Measurements from ENCODE around the gene PCSK6.
"Not testable (repeated sequence)": the region's sequence is repeated elsewhere in the genome, so short reads cannot be mapped to it uniquely, and the experiment has no call there.

The PCSK6 gene

DNA sequence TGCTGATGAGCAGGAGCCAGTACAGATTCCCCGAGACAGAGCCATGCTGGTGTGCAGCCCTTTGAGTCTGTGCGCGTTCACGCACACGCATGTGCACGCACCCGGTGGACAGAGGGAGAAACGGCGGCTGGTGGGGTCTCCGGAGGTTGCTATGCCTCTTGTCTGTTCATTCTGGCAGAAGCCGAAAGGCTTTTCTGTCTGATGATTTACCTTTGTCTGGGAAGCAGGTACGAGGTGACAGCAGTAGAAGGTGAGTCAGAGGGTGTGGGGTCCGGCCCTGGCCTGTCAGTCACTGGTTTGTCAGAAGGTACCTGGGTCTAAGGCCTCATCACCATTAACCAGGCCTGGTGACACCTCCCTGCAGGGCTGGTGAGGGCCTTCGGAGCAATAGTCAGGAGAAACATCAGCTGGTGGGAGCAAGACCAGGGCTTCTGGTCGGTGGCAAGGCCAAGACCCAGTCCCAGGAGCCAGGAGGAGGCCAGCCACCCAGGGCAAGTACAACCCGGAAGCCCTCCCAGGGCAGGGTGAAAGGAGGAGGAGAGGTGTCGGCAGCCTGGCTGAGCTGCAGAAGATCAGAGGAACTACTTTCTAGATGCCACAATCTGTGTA is 7.5 kb downstream of the PCSK6 start:
- DNase-seq, result no peak

DNA sequence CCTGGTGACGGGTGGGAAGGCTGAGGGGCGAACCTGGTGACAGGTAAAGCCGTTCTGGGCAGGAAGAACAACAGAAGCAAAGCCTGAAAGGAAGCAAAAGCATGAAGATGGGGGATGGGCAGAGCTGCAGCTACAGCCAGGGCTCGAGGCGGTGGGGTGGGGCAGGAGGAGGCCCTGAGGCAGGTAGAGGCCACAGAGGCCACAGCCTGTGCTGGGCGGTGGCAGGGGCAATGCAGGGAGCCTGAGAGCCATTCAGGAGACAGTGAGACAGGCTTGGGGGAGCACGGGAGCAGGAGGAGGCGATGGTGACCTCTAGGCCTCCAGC is 8.2 kb downstream of the PCSK6 start:
- no peak for DNase-seq

DNA sequence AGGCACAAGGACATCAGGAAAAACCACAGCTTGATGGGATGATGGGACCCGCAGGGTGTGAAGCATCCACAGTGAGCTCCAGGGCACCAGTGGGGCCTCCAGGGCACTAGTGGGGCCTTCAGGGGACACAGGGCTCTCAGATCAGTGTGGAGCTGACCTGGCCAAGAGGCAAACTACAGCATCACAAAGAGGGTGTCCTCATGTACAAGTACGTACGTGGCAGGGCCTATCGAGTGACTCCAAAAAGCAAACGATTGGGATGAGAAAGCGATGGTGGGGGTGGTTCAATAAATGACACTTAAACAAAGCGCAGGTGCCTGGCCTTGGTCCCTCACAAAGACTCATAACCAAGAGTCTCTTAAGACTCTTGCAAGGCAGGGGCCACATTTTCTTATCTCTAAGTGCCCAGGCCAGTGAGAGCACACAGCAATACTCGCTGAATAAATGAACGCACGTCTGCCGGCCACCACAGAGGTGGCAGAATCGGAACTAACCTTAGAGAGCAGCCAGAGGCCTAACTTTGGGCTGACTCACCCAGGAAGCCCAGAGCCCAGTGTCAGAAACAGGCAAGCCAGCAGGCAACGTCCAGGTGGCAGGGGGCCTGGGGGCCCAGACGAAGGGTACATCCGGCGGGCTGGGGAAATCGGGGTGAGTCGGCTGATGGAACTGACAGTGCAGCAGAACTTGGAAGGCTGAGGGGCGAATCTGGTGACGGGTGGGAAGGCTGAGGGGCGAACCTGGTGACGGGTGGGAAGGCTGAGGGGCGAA is 8.7 kb downstream of the PCSK6 start:
- DNase-seq, result no peak

GRCh38 chr15:101479851-101480612 is 9.5 kb downstream of the PCSK6 start:
- no peak for DNase-seq

GRCh38 chr15:101479342-101479845 is 10.1 kb downstream of the PCSK6 start:
- DNase-seq, result no peak

- no peak for DNase-seq
Observed at GRCh38 chr15:101478701-101479341, 10.7 kb downstream of the PCSK6 start.

- DNase-seq, result no peak
Observed at GRCh38 chr15:101477851-101478362, 11.6 kb downstream of the PCSK6 start.

DNA sequence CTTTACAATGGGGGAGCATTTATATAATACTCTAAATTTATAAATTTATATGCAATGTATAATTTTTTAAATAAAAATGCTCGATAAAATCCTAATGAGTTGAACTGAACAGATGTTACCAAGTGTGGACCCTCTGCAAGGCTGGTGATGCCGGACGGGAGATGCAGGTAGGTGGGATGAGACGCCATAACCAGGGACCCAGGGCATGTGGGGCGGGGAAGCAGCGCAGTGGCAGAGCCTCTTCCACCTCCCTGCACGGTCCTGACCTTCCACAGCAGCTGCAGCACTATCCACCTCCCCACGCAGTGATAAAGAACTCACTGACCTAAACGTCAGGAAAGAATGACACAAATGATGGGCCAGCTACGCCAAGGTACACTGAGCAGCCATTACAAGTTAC is 12.8 kb downstream of the PCSK6 start:
- no peak for DNase-seq

GRCh38 chr15:101474983-101475382 is 14.5 kb downstream of the PCSK6 start:
- DNase-seq, result no peak

DNA sequence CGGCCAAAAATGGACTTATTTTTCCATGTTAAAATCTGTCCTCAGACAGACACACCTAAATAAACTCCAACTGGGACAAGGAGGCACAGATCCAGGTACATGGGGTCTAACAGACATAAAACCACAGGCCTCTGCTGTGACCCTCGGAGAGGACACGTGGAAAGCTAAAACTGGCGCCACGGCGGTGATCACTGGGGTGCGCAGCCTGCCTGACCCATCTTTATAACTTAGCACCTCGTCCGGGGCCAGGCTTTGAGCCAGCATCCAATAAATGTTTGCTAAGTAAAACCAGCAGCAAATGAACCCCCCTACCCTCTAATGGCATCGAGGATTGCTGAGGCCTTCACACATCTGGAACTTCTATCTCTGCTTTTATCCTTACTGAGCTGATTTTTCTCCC is 15.3 kb downstream of the PCSK6 start:
- DNase-seq, result no peak

GRCh38 chr15:101472033-101472432 is 17.5 kb downstream of the PCSK6 start:
- DNase-seq, result no peak

DNA sequence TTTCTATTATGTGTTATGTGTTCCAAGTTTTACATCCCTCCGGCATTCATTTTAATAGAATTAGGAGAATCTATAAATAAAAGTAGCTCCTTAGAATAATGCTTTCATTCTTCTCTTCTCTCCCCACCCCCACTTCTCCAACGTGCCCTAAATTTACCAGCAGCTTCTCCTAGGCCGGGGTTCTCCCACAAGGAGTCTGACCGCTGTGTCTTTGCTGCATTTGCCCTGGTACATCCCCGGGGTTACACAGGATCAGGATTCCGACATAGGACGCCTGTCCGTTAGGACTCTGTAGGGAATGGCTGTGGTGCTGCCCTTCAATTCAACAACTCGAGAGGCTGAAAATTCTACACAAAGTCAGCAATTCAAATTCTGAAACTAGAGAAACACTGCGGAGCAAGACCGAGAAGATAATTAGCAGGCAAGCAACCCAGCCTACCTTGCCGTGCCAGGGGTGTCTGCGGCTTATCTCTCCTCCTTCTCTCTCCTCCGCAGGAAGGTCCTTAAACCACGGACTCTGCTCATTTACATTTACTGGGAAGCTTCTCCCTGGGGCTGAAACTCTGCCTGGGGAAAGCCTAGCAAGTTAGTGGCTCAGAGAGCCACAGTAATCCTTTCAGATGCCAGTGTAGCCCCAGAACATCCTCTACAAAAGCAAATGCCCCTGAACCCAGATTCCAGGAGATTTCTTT is 18.8 kb downstream of the PCSK6 start:
- DNase-seq, result no peak

DNA sequence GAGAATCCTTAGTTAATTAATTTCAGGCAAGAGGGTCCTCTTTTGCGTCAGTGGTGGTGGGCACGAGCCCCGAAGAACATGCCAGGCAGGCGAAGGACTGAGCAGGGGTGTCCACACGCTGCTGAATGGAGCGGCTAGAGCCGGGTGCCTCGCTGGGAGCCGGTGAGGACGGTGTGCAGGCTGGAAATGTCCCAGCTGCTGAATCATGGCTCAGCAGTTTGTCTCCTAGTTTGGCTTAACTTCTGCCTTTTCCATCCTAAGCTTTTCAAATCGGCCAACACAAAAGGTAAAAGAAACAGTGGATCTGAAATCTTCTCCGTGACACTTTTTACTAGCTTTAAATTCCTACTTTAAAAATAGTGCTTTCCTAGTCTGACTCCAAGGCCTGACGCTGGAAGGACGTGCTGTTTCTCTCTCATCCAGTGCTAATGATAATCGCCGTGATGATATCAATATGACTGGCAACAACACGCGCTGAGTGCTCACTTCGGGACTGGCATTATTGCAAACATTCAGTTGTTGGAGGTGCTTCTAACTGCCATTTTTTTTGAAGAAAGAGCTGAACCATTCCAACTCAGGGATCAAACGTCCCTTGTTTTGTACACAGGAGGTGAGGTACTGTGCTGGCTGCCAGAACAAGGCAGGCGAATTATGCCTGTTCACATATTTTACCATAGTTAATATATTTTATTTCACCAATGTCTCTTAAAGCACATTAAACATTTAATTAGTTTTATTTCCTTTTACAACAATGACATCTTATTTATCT is 19.8 kb downstream of the PCSK6 start:
- no peak for DNase-seq

GRCh38 chr15:101466188-101466587 is 23.3 kb downstream of the PCSK6 start:
- DNase-seq, result no peak

DNA sequence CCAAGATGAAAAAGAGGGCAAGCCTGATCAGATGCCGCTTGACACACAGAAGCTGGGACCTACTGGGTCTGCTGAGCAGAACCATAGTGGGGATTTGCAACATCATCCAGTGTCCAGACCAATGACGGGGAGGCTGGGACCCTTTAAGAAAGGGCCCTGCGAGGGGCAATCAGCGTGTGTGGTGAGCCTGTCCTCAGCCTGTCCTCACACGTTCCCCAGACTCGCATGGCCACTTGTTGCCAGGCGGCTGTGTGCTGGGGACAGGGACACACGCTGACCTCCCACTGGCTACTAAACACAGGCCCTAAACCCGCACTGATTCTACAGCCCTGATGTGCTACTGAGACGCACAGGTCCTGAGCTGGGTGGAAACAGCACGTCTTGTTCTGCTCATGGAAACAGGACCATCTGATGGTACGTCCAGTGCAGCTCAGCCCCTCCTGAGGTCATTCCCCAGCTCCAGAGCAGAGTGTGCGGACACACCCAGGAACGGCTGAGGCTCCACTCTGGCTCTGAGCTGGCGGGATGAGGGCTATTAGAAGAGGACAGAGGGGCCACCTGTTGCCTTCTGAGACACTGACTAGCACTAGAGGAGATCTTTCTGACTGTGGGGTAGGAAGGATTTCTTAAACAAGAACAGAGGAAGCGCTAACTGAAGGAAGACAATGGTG is 24.4 kb downstream of the PCSK6 start:
- no peak for DNase-seq

DNA sequence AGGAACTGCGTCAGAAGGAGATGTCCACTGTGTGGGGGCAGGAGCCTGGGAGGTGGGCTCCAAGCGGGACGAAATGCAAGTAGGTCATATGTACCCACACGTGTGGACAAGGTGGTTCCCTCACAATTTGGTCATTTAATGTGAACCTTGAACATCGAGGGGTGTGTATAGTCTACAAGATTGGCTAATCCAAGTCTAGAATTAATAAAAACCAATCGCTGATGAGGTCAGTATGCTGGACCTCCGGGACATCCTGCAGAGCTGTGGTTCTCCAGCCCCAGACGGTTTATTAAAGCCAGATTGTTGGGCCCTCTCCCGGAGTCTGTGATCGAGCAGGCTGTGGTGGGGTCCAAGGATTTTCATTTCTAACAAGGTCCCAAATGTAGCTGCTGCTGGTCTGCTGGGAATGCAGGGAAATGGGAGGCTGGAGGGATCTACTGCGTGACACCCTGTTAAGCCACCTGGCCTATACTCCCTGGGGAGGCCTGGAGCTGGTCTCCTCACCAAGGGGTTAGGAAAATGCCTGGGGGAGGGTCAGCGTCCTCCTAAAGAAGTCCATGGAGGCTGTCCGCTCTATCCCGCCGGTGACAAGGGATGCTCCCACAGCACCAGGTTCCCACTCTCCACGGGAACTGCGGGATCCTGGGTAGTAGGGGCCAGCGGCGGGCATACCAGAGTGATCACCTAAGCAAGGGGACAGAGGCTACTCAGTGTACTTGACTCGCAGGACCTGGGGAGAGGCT is 25.1 kb downstream of the PCSK6 start:
- DNase-seq, result no peak

DNA sequence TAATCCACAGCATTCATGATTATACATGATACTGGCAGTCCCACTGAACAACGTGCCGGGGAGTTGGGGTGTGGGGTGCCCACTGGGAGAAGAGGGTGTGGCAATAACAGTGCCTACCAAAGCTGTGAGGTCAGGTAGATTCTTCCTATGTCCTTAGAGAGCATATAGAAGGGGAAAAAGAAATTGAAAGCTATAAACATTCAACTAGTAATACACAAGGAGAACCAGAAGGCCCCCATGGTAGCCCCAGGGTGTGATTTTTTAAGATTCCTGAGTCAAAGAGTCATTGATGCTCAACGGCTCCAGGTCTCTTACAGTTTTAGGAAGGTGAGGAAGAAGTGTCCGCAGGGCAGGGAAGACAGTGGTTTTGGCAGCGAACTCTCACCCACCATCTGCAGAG is 25.8 kb downstream of the PCSK6 start:
- DNase-seq, result not testable (repeated sequence)

DNA sequence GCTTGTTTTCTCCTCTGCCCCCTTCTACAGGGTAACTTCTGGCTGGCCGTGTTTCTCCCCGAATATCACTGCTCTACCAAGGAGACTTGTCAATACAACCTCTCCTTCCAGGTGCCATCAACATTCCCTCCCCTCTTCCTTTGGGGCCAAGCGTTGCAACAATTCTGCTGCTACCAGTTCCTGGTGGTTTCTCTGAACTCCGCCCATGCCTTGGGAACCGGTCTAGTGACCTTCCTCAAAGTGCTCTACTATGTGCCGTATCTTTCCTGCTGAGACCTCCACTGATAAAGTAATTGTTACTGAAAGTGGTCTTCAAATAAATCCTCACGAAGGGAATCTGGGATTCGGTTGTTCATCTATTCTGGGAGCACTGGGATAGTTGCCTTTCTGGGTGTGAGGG is 26.2 kb downstream of the PCSK6 start:
- DNase-seq, result no peak

GRCh38 chr15:101461097-101461496 is 28.4 kb downstream of the PCSK6 start:
- DNase-seq, result peak in 1 of 5 donors; percentile 59

- no peak for DNase-seq
Observed at GRCh38 chr15:101459579-101460300, 29.8 kb downstream of the PCSK6 start.
